Fibroblast of the aortic adventitia (primary cell): ENCODE measurements around the gene GCNT2. TPM values are rescaled to one million over a fixed set of nuclear protein-coding genes. Genes with fewer than 3 reads are reported as not detected.

Experiments used
- DNase-seq: peaks from one replicate; pipeline ENCODE4 v3.0.0-alpha.2; 2010; ENCODE audit warnings: low read depth
- H3K4me3 ChIP-seq: 2 replicates; pipeline ENCODE4 v1.5.1; 2011; ENCODE audit warnings: low read depth, mild to moderate bottlenecking, control low read depth, low read length, moderate library complexity
- total RNA-seq: library from RNA; depleted of rRNA; stranded (reverse); fragments of >200 nt; gene quantifications from 2 replicates; pipeline ENCODE4 v1.2.3, GENCODE V29; 2012; ENCODE audit warnings: low replicate concordance
- TF ChIP-seq, protein P1 (sequence below): IDR thresholded peaks from 2 replicates; pipeline ENCODE4 v1.5.1; 2011; ENCODE audit warnings: mild to moderate bottlenecking, low read length, control low read depth, inconsistent platforms; ENCODE audit not compliant: insufficient read depth

Gene GCNT2
- total RNA-seq, 1 donor = 2.5 TPM

DNA sequence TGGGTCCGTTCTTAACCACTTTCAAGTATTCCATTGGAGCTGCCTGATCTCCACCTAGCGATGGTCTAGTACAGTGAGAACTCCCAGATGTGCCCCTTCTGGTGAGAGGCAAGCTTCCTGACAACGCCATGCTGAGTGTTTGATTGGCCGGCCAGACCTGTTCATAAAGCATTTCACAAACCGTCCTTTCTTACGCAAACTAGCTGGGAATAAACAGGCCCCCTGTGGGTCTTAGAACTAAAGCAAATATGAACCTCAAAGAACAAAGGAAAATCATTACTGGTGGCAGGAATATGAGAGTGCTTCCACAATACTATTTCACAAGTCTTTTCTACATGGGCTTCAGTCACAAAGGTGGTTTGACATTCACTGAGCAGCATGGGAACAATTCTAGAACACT is 15.6 kb upstream of the GCNT2 start:
- TF ChIP-seq, protein P1, sequence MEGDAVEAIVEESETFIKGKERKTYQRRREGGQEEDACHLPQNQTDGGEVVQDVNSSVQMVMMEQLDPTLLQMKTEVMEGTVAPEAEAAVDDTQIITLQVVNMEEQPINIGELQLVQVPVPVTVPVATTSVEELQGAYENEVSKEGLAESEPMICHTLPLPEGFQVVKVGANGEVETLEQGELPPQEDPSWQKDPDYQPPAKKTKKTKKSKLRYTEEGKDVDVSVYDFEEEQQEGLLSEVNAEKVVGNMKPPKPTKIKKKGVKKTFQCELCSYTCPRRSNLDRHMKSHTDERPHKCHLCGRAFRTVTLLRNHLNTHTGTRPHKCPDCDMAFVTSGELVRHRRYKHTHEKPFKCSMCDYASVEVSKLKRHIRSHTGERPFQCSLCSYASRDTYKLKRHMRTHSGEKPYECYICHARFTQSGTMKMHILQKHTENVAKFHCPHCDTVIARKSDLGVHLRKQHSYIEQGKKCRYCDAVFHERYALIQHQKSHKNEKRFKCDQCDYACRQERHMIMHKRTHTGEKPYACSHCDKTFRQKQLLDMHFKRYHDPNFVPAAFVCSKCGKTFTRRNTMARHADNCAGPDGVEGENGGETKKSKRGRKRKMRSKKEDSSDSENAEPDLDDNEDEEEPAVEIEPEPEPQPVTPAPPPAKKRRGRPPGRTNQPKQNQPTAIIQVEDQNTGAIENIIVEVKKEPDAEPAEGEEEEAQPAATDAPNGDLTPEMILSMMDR = no peak
- no peak overlapping the region for H3K4me3 ChIP-seq
- no peak for DNase-seq

- H3K4me3 ChIP-seq = no peak overlapping the region
- TF ChIP-seq, protein P1 = no peak
- no peak for DNase-seq
Measured at GRCh38 chr6:10507298-10507697, 13.9 kb upstream of the GCNT2 start.

- H3K4me3 ChIP-seq = no peak overlapping the region
- no peak for DNase-seq
- TF ChIP-seq, protein P1 = no peak
Measured at GRCh38 chr6:10507715-10508114, 13.4 kb upstream of the GCNT2 start.

- peak; percentile 44 for DNase-seq
Measured at GRCh38 chr6:10510592-10511367, 10.4 kb upstream of the GCNT2 start.

DNA sequence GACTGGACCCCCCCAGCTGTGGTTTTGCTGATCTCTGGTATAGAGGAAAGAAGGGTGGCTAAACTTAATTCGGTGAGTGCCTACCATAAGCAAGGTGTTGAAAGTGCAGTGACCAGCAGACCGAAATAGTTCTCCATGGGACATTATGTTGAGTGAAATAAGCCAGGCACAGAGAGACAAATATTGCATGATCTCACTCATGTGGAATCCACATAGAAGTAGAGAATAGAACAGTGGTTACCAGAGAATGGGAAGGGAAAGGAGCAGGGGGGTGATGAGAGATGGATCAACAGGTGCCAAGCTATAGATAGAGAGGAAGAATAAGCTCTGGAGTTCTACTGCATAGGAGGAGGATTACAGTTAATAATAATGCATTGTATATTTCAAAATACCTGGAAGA is 9.7 kb upstream of the GCNT2 start:
- no peak overlapping the region for H3K4me3 ChIP-seq
- peak; percentile 37 for DNase-seq
- TF ChIP-seq, protein P1 = no peak

More at GRCh38 chr6:10510592-10511367, 10.4 kb upstream of the GCNT2 start:
- H3K4me3 ChIP-seq = no peak overlapping the region
- TF ChIP-seq, protein P1 = peak; percentile 61

DNA sequence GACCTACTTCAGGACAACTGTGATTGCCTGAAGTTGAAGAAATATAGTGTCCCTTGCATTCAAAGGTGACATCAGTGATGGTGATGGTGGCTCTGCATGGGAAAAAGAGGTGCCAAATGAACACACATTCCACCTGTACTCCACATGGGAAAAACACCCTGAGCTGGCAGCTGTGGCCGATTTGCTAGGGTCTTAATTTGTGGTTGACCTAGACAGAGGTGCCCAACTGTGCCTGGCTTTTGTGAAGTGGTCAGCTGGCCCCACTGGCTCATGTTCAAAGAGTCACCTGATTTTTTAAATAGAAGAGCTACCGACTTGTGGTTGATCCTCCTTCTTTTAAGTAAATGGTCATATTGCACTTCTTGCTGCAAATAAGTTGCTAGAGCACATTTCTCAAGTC is 7.6 kb upstream of the GCNT2 start:
- TF ChIP-seq, protein P1 = no peak
- H3K4me3 ChIP-seq = no peak overlapping the region
- DNase-seq = no peak
